ENCODE measurements around the gene USH1G.

Gene USH1G

GRCh38 chr17:74881073-74881472, 42.0 kb downstream of the USH1G start:
- TF ChIP-seq, protein P1, sequence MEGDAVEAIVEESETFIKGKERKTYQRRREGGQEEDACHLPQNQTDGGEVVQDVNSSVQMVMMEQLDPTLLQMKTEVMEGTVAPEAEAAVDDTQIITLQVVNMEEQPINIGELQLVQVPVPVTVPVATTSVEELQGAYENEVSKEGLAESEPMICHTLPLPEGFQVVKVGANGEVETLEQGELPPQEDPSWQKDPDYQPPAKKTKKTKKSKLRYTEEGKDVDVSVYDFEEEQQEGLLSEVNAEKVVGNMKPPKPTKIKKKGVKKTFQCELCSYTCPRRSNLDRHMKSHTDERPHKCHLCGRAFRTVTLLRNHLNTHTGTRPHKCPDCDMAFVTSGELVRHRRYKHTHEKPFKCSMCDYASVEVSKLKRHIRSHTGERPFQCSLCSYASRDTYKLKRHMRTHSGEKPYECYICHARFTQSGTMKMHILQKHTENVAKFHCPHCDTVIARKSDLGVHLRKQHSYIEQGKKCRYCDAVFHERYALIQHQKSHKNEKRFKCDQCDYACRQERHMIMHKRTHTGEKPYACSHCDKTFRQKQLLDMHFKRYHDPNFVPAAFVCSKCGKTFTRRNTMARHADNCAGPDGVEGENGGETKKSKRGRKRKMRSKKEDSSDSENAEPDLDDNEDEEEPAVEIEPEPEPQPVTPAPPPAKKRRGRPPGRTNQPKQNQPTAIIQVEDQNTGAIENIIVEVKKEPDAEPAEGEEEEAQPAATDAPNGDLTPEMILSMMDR (IDR thresholded peaks at IDR 0.05; ENCODE audit: low read length) = no peak
- TF ChIP-seq EZH2 (optimal IDR thresholded peaks at IDR 0.05; ENCODE audit: low read depth, low read length) = no peak
- no peak for TF ChIP-seq EZH2phosphoT487 (IDR thresholded peaks at IDR 0.05; ENCODE audit: low read length)
- H3F3A ChIP-seq (ENCODE audit: insufficient read depth, low read length) = no peaks in the 10 kb centered on the region
- H3K79me2 ChIP-seq (ENCODE audit: low read length) = no peaks in the 10 kb centered on the region
- no peak overlapping the region for H3K4me3 ChIP-seq (ENCODE audit: low read length)
- H3K27ac ChIP-seq (ENCODE audit: low read length) = no peak overlapping the region
- no peak overlapping the region for H3K4me2 ChIP-seq (ENCODE audit: low read depth, low read length)
- no peaks in the 10 kb centered on the region for H3K9me2 ChIP-seq (replicated peaks; ENCODE audit: insufficient read depth, low read length)
- DNase-seq = no peak
- H3K9ac ChIP-seq (ENCODE audit: low read length) = no peak overlapping the region
- H2AFZ ChIP-seq (ENCODE audit: low read length) = no peak overlapping the region
- H3K36me3 ChIP-seq (replicated peaks; ENCODE audit: insufficient read depth, low read length) = no peaks in the 10 kb centered on the region
- peaks cover 88% of the 10 kb centered on the region for H3K27me3 ChIP-seq (replicated peaks; ENCODE audit: insufficient read depth, low read length)
- H3K9me3 ChIP-seq (replicated peaks; ENCODE audit: insufficient read depth, low read length) = no peaks in the 10 kb centered on the region
- no peaks in the 10 kb centered on the region for H4K20me1 ChIP-seq (ENCODE audit: insufficient read depth, low read length)
- H3K4me1 ChIP-seq (ENCODE audit: low read length) = no peaks in the 10 kb centered on the region

- DNase-seq = no peak
- H4K20me1 ChIP-seq (ENCODE audit: insufficient read depth, low read length) = no peaks in the 10 kb centered on the region
- peaks cover 73% of the 10 kb centered on the region for H3K27me3 ChIP-seq (replicated peaks; ENCODE audit: insufficient read depth, low read length)
- no peaks in the 10 kb centered on the region for H3K9me3 ChIP-seq (replicated peaks; ENCODE audit: insufficient read depth, low read length)
- H3K27ac ChIP-seq (ENCODE audit: low read length) = no peak overlapping the region
- TF ChIP-seq EZH2phosphoT487 (IDR thresholded peaks at IDR 0.05; ENCODE audit: low read length) (no peak), EZH2 (optimal IDR thresholded peaks at IDR 0.05; ENCODE audit: low read depth, low read length) (no peak)
- TF ChIP-seq, protein P1 (IDR thresholded peaks at IDR 0.05; ENCODE audit: low read length) = no peak
- H3K79me2 ChIP-seq (ENCODE audit: low read length) = no peaks in the 10 kb centered on the region
- no peaks in the 10 kb centered on the region for H3K9me2 ChIP-seq (replicated peaks; ENCODE audit: insufficient read depth, low read length)
- H2AFZ ChIP-seq (ENCODE audit: low read length) = no peak overlapping the region
- H3K4me3 ChIP-seq (ENCODE audit: low read length) = no peak overlapping the region
- H3F3A ChIP-seq (ENCODE audit: insufficient read depth, low read length) = 0 out of 2 replicates have a peak, but pooled peaks cover 4% of the 10 kb centered on the region
- H3K4me2 ChIP-seq (ENCODE audit: low read depth, low read length) = no peak overlapping the region
- no peaks in the 10 kb centered on the region for H3K36me3 ChIP-seq (replicated peaks; ENCODE audit: insufficient read depth, low read length)
- H3K4me1 ChIP-seq (ENCODE audit: low read length) = peaks cover 14% of the 10 kb centered on the region; the same call in 1 of the 2 replicates
- H3K9ac ChIP-seq (ENCODE audit: low read length) = no peak overlapping the region
These were observed 43.7 kb downstream of the USH1G start for GRCh38 chr17:74879308-74879707.

DNA sequence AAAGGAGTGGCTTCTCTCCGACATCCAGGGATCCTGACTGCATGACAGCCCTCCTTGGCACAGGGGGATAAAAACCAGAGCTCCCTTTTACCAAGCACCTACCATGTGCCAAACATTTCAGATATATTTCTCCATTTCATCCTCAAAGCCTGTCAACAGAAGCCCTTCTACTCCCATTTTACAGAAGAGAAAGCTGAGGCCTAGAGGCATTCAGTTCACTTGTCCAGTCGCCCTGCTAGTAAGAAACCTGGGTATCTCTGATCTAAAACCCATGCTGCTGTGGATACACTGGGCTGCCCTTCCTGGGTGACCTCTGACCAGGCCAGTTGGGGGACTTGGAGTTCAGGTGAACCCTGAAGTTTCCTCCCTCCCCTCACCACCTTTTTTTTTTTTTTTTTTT, 44.4 kb downstream of the USH1G start:
- H3K36me3 ChIP-seq (replicated peaks; ENCODE audit: insufficient read depth, low read length) = no peaks in the 10 kb centered on the region
- H3K27ac ChIP-seq (ENCODE audit: low read length) = no peak overlapping the region
- H3F3A ChIP-seq (ENCODE audit: insufficient read depth, low read length) = 0 out of 2 replicates have a peak, but pooled peaks cover 4% of the 10 kb centered on the region
- H3K79me2 ChIP-seq (ENCODE audit: low read length) = no peaks in the 10 kb centered on the region
- no peak for DNase-seq
- no peak overlapping the region for H2AFZ ChIP-seq (ENCODE audit: low read length)
- no peaks in the 10 kb centered on the region for H4K20me1 ChIP-seq (ENCODE audit: insufficient read depth, low read length)
- H3K9me3 ChIP-seq (replicated peaks; ENCODE audit: insufficient read depth, low read length) = no peaks in the 10 kb centered on the region
- H3K4me1 ChIP-seq (ENCODE audit: low read length) = peaks cover 18% of the 10 kb centered on the region; the same call in 1 of the 2 replicates
- TF ChIP-seq, protein P1 (IDR thresholded peaks at IDR 0.05; ENCODE audit: low read length) = no peak
- TF ChIP-seq EZH2phosphoT487 (IDR thresholded peaks at IDR 0.05; ENCODE audit: low read length) (no peak), EZH2 (optimal IDR thresholded peaks at IDR 0.05; ENCODE audit: low read depth, low read length) (no peak)
- no peak overlapping the region for H3K9ac ChIP-seq (ENCODE audit: low read length)
- peaks cover 66% of the 10 kb centered on the region for H3K27me3 ChIP-seq (replicated peaks; ENCODE audit: insufficient read depth, low read length)
- no peak overlapping the region for H3K4me3 ChIP-seq (ENCODE audit: low read length)
- no peak overlapping the region for H3K4me2 ChIP-seq (ENCODE audit: low read depth, low read length)
- no peaks in the 10 kb centered on the region for H3K9me2 ChIP-seq (replicated peaks; ENCODE audit: insufficient read depth, low read length)

Measured in MM.1S (cell line).